NCI-H226 (cell line): Measurements from ENCODE around the gene ACIN1.

Experiments used
- DNase-seq: peaks from one replicate; pipeline ENCODE4 v3.0.0-alpha.2; 2015

The ACIN1 gene, protein sequence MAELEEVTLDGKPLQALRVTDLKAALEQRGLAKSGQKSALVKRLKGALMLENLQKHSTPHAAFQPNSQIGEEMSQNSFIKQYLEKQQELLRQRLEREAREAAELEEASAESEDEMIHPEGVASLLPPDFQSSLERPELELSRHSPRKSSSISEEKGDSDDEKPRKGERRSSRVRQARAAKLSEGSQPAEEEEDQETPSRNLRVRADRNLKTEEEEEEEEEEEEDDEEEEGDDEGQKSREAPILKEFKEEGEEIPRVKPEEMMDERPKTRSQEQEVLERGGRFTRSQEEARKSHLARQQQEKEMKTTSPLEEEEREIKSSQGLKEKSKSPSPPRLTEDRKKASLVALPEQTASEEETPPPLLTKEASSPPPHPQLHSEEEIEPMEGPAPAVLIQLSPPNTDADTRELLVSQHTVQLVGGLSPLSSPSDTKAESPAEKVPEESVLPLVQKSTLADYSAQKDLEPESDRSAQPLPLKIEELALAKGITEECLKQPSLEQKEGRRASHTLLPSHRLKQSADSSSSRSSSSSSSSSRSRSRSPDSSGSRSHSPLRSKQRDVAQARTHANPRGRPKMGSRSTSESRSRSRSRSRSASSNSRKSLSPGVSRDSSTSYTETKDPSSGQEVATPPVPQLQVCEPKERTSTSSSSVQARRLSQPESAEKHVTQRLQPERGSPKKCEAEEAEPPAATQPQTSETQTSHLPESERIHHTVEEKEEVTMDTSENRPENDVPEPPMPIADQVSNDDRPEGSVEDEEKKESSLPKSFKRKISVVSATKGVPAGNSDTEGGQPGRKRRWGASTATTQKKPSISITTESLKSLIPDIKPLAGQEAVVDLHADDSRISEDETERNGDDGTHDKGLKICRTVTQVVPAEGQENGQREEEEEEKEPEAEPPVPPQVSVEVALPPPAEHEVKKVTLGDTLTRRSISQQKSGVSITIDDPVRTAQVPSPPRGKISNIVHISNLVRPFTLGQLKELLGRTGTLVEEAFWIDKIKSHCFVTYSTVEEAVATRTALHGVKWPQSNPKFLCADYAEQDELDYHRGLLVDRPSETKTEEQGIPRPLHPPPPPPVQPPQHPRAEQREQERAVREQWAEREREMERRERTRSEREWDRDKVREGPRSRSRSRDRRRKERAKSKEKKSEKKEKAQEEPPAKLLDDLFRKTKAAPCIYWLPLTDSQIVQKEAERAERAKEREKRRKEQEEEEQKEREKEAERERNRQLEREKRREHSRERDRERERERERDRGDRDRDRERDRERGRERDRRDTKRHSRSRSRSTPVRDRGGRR

DNA sequence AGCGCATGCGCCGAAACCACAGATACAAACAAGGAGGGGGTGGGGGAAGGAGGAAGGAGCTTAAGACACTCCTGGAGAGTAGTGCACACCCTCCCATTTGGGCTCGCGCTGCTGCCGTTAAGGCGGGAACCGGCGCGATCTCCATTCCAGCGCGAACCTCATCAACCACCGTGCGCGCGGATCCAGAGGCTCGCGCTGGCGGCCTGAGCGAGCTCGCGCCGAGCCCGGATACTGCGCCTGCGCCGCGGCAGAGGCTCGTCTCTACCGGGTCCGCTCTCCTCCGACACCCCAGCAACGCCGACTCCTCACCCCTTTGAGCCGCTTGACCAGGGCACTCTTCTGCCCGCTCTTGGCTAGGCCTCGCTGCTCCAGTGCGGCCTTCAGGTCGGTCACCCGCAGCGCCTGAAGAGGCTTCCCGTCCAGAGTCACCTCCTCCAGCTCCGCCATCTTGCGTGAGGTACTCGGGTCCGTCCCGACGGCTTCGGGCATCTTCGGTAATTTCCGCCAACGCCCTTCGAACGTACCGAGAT, at the start of gene ACIN1:
ACIN1 (minus strand) TSS at position 471 of the 530 bp plus-strand sequence; CDS start at position 447, 24 bp downstream.
- peak; percentile 70 for DNase-seq

DNA sequence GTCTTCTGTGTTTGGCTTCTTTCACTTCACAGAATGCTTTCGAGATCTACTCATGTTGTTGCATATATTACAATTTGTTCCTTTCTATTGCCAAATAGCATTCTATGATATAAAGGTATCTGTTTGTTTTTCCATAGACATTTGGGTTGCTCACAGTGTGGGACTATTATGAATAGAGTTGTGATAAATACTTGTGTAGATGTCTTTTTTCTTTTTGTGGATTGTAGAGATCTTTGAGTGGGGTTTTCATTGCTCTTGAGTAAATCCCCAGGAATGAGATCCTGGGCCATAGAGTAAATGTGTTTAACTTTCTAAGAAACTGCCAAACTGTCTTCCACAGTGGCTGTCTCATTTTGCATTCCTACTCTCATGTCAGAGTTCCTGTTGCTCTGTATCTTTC, 49.0 kb upstream of the ACIN1 start:
- no peak for DNase-seq

DNA sequence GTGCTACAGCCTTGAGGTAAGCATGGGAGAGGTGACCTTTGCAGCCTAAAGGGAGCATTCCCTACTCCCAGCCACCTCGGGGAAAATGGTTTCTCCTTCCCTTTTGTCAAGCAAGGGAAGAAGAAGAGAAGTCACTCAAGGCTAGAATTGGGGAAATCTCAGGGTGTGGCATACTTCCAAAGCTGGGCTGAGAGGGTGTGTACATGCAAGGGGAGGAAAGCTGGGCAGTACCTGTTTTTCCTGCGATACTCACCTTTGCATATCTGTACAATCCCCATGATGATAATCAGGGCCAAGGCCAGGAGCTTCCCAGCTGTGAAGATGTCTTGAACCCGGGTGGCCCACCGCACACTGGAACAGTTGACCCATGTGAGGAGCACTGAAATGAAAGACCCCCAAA, 47.9 kb upstream of the ACIN1 start:
- no peak for DNase-seq

DNA sequence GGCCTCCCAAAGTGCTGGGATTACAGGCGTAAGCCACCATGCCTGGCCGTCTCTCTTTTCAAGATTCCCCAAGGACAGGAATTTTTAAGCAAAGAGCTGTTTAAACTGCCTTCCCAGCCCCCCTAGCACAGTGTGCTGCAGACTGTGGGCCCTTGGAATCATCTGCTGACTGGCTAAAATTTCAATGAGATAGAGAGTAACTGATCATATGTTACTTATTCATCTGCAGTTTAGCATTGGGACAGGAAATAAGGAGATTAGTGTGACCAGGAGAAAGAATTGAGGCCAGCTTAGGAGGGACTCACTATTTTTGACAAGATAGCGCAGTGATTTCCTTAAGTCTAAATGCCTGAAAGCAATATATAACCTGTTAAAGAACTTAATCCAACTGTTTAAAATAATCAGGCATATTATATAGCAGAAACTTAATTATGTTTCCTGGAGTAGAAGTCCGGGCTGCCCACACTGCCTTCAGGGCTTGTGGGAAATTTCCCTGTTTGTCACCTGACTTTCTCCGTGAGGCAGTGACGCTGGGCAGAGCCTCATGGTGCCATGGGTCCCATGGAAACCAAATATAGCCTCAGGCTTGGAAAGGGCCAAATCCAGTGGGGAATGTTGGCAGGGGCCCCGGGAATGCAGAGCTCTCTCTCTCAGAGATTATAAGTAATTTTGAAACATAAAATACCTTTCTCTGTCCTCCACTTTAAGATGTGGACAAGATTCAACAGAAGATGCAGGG, 46.9 kb upstream of the ACIN1 start:
- DNase-seq, result peak; percentile 94

DNA sequence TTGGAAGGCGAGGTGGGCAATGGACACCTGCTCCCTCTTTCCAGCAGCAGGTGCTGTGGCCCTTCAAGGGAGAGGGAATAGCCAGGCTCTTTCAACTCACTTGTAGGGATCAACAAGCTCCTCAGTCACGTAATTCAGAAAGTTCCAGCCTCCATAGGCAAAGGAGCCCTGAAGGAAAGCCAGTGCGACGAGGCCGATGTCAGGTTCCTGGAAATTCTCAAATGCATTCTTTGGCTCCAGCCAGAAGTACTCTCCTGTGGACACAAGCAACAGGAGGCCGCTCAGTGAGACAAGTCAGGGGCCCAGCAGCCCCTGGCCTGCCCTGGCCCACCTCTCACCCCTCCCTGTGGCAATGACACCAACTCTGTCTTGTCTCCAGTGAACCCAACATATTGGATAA, 45.4 kb upstream of the ACIN1 start:
- DNase-seq, result no peak

DNA sequence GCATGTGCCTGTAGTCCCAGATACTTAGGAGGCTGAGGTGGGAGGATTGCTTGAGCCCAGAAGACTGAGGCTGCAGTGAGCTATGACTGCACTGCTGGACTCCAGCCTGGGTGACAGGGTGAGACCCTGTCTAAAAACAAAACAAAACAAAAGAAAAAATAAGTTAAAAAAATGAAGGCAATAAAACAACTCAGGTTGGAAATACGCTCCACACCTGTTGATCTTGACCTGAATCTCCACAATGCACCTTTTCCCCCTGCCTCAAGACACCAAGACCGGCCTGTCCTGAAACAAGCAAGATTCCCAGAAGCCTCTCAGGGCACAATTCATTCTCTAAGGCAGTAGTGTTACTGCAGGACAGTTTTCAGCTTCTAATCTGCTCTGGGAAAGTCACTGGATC, 44.9 kb upstream of the ACIN1 start:
- DNase-seq, result no peak

DNA sequence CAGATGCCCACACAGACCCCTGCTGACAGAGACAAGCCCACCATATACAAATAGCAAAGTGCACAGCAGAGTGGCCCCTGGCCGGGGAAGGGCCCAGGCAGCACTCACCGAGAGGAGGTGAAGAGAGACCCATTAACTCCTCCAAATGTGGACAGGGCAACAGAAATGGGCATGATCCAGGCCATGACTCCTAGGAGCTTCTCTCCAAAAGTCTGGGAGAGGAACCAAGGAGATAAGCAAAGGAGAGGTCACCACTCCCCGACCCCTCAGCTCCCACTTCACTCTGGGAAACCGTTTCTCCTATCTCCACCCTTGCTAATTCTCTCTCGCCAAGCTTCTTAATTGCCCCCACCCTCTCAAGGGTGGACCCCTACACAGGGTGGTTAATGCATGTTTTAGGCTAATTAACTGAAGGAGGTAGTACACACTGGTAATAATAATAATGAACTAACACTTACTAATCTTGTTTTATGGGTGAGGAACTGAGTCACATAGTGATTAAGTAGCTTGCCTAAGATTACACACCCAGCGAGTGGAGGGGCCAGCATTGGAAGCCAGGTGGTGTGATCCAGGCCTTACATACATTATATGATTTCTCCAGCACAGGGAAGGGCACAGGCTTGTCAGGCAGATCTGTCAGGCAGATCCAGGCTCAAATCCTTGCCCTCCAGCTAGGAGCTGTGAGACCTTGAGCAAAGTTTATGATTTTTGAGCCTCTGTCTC, 43.0 kb upstream of the ACIN1 start:
- peak; percentile 59 for DNase-seq

DNA sequence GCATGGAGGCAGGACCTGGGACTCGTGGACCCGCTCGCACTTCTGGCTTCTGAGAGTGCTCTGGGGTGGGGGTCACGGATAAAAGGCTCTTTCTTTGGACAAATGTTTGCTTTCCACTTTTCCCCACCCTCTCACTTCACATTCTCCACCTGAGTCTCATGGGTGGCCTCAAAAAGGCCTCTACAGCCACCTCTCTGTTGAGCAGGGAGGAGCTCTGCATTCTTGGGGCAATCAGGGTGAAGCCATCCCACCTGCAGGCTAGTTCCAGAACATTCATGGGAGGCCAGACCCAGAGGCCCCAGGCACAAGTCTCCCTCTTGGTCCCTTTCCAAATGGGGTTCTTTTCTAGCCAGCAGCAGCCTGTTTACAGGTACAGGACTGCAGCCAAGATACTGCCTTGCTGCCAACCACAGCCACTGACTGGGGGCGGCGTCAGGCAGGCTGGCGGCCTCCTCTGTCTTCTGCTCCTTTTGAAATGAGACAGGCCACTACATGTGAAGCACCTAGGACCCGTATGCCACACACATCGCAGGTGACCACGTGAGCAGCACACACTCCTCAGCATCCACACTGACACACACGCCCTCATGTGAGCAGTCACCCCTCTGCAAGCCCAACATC, 42.4 kb upstream of the ACIN1 start:
- DNase-seq, result peak; percentile 50

DNA sequence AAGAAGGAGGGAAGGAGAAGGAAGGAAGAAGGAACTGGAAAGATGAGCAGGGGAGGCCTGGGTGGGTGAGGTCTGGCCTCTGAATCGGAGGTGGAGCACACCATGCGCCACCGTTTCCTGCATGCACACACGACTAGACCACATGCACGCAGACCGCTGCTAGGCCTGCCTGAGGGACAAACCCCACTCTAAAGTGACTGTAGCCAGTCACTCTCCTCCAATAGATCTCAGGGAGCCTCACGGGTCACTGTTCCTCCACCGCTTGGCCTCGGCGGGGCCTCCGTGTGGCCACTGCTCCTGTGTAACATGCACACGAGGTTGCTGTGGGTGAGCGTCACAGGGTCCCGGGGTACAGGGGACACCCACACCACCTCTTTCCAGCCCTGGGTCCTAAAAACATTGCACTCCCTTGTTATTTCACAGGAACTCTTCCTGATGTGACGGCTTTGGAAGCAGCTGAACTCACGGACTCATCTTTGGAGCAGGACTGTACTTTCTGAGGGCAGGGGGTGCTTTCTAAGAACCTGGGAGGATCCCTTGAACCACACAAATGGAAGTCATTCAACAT, 41.7 kb upstream of the ACIN1 start:
- no peak for DNase-seq

DNA sequence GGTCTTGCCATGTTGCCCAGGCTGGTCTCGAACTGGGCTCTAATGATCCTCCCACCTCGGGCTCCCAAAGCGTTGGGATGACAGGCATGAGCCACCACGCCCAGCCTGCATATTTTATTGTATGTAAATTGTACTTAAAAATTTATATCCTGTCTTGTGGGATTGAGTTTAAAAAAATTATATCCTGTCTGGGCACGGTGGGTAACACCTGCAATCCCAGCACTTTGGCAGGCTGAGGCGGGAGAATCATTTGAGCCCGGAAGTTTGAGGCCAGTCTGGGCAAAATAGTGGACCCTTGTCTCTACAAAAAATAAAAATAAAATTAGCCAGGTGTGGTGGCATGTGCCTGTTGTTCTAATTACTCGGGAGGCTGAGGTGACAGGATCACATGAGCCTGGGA, 38.0 kb upstream of the ACIN1 start:
- no peak for DNase-seq

DNA sequence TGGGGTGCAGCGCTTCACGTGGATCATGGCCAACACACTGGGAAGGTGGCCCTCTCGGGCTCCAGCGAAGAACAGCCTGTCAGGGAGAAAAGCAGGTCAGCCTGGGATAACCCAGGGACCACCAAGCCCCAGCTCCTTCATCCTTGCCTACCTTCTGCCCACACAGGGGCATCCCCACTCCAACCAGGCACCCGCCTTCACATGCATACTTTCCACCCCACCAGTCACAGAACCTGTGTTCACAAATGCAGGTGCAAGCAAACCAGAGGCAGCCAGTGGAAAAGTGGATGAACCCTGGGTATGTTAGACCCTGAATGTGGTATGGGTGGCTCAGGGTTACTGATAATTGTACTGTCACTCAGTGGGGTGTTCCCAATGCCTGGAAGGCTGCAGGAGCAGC, 36.5 kb upstream of the ACIN1 start:
- no peak for DNase-seq

DNA sequence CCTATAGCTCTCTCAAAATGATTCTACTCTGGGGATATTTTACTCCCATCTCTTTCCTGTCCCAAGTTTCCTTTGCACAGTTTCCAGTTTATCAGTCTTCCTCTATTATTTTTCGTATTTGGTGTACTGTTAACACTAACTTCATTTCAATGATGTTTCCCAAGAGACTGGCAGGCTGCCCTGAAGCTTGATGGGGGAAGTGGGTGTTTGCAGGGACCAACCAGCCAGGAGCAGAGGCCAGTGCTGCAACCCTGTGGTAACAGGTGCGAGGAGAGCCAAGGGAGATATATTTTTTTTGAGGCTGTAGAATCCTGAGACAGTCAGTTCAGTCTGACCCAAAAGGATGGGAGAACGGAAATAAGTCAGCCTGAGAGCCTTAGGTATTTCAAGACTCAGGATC, 35.9 kb upstream of the ACIN1 start:
- DNase-seq, result no peak

DNA sequence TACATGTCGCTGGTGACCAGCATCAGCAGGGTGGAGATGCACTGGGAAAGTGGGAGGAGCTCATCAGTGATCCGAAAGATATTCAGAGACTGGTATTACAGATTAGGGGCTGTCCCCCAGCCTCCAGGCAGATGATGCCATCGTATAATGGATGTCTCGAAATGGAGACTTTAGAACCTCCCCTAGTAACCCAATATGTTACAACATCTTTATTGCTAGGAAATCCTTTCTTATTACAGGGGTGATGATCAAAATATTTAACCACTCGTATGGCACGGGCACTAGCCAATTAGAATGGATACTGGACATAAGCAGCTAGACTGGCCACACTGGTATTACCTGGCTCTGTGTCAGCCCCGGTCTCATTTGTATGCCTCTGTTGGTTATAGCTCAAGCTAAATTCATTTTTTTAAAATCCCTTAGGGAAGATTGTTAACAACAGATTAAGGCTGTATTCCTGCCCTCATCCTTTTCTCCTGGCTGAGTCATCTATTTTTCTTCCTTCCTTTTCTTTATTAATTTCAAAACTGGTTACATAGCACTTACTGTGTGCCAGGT, 34.9 kb upstream of the ACIN1 start:
- no peak for DNase-seq

DNA sequence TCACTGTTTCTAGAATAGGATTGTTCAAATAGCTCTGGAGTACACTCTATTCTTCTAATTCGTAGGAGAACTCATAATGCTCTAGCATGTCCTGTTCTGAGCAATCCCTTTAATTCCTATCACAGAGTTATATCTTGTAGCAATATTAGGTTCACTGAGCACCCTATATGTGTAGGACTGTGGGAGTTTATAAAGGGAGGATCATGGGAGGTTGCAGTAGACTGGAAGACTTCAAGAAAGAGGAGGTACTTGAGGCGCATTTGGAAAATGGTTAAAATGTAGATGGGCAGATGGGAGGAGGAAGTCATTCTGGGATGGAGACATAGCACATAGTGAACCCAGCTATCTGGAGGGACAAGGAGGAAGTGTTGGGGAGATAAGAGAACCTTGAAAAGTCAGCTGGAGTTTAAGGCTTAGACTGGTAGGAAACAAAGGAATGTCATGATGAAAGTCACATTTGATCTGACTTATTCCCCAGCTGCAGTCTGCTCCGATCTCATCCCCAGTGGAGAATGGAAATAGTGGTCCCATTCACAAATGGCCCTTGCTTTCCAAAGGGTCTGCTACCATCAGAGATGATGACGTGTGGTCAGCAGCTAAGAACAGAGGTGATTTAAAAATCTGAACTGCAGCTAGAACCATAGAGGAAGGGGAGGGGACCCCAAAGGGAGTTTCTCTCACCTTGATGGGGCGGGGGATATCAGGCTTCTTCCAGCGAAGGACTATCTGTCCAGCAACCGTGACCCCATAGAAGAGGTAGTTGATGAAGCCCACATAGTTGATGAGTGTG, 34.2 kb upstream of the ACIN1 start:
- no peak for DNase-seq

DNA sequence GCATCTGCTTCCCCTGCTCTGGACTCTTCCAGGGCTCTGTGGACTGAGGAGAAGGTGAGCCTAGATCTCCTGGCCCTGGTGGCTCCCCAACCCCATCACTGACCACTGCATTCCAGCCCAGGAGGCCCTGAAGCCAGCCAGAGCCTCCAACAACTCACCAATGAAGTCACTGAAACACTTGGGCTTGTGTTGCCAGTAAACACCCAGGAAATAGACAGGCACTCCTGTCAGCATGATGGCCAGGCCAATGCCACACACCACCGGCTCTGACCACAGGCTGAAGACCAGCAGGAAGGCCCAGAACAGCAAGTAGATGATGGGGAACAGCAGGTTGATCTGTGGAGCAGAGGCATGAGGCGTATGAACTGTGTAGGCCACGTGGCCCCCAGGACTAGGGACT, 32.9 kb upstream of the ACIN1 start:
- no peak for DNase-seq

DNA sequence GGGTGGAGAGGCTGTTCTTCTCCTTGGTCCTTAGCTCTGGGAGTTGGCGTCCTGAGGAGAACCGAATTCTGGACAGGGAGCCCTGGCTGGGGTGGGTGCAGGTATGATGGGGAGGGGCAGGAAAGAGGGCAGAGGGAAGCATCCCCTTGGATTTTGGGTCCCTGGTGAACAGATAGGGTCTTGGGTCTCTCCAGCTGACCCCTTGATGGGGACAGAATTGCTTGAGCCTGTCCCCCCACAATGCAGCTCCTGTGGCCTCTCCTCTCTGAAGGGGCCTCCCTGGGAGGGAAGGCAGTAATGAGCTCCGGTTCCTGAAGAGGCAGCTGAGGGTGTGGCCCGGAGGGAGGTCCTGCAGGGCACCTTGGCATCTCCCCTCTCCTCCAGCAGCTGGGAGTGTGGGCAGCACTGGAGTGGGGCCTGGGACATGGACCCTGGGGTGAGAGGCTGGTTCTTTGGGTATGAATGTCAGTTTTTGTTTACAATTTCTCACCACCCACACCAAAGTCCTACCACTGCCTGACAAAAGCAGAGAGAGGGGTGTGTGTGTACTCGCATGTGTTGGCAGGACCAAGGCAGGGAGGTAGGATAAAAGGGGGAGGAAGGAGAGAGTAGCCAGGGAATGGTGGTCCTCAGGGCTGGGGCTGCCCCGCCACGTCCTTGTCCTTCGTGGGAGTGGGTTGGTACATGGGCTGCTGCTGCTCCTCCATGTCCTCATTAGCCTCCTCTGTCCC, 31.8 kb upstream of the ACIN1 start:
- DNase-seq, result no peak

DNA sequence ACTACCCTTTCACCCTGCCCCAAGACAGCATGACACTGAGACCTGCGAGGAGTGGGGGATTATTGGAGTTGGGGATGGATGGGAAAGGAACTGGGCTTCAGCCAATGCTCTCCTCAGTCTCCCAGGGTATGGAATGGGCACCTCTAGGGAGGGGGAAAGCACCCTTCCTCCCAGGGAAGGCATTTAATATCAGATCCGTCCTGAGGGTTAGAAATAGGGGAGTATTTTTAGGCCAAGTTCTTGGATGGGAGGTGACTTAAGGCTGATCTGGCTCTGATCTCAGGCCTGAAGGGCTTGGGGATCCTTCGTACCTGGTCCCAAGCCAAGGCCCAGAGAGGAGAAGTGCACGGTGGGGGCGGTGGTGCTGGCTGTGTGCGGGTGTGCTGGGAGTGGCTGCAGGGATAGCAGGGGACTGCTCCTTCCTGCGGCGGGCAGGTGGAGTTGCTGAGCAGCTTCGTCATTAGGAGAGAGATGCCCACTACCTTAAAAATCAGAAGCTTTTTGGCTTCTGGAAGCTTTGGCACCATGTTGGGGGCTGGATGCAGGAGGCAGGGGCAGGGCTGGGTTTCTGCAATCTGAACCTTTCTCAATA, 31.1 kb upstream of the ACIN1 start:
- DNase-seq, result no peak

DNA sequence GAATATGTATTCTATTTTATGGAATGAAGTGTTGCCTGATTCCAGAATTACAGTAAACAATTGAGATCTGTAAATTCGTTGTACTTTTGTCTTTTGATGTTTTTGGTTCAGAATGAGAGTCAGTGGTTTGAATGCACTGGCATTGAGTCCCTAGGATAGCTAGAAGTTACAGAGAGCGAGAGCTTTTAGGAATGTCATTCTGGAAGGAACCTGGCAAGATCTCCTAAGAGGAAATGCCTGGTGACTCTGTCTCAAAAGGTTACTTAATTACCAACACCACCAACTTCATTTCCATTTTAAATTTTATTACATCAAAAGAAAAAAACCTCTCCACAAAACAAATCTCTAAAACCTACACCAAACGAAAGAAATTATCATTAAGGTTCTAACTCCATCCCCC, 30.1 kb upstream of the ACIN1 start:
- no peak for DNase-seq
